Keratinocyte (primary cell): ENCODE data around the gene PRKAG2.

Experiments
- CTCF ChIP-seq, 3 experiments: IDR thresholded peaks in 1 of 3; conservative IDR thresholded peaks in 1 of 3; optimal IDR thresholded peaks in 1 of 3; 2 replicates in 2 of 3; 3 replicates in 1 of 3; pipeline versions ENCODE3 to v1.5.1; 2011; ENCODE audit warnings: low read length in 3 of 3, mild to moderate bottlenecking in 3 of 3, moderate library complexity in 2 of 3, control low read depth in 1 of 3, inconsistent platforms in 1 of 3; ENCODE audit not compliant: insufficient read depth in 2 of 3; ENCODE audit errors: extremely low read depth in 1 of 3
- EZH2 ChIP-seq: IDR thresholded peaks from one replicate; pipeline ENCODE4 v1.6.1; 2012; ENCODE audit warnings: inconsistent platforms, mild to moderate bottlenecking, low read length, moderate library complexity

GRCh38 chr7:151853896-151854719 is 22.8 kb downstream of the PRKAG2 start:
- TF ChIP-seq CTCF (optimal IDR thresholded peaks at IDR 0.05 in 1 of 3, IDR thresholded peaks at IDR 0.05 in 1 of 3, conservative IDR thresholded peaks at IDR 0.05 in 1 of 3; ENCODE audit: extremely low read depth in 1 of 3, insufficient read depth in 2 of 3, low read length in 3 of 3) (no peak), EZH2 (no peak)
